ENCODE measurements around the gene RAB5IF. TPM values are rescaled to one million over a fixed set of nuclear protein-coding genes. Genes with fewer than 3 reads are reported as not detected.
A peak's percentile ranks its signal among the peaks of the same experiment; 100 is the strongest.

The RAB5IF gene
- total and polyA plus RNA-seq, 2 of the 13 experiments (the other 11 are each of a cell fraction or from before 2014, with no cell fraction given): 261 to 305 TPM

DNA sequence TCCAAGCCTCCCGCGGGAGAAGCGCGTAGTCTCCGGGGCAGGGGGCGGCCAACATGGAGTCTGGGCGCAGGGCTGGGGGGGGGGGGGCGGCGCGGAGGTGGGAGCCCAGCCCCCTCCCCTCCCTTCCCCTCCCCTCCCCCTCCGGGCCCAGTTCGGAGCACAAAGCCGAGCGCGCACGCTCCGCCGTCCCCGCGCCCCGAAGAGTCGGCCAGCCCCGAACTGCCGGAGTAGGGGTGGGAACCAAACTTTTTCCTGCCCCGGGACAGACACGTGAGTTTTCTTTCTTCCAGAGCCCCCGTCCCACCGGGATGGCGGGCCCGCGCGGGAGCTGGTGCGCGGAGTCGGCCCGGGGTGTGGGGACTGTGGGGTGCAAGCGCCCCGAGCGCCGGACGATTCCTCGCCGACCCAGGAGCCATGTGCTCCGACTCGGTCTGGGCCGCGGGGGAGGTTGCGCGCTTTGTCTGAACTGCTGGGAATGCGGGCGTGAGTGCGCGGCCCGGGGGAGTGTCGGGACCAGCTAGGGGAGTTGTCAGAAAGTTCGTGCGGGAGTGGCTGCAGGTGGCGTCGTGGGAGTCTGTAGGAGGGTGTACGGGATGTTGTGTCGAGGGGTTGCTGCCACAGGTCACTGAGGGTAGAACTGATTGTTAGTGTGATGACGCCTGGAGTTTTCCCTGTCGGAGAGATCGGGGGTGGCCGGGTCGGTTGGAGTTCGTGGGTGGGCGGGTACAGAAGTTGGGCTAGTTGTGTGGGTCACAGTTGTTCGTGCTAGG lies 31.0 kb upstream of the RAB5IF start (continued):
- TF ChIP-seq MTF2 (CRISPR knock-in tag; IDR thresholded peaks at IDR 0.05; ENCODE audit: borderline replicate concordance): peak; percentile 84; the same call in 1 of the 2 replicates
- TF ChIP-seq JUND (CRISPR knock-in tag; IDR thresholded peaks at IDR 0.05): no peak
- TF ChIP-seq PHF5A (CRISPR knock-in tag; IDR thresholded peaks at IDR 0.05; ENCODE audit: low read depth, unreplicated experiment): peak; percentile 34
- peak; percentile 52; the same call in 1 of the 2 replicates for TF ChIP-seq KLF15 (CRISPR knock-in tag; IDR thresholded peaks at IDR 0.05; ENCODE audit: borderline replicate concordance)
- peak; percentile 81; the same call in 1 of the 2 replicates for TF ChIP-seq ZNF512B (CRISPR knock-in tag; IDR thresholded peaks at IDR 0.05; ENCODE audit: borderline replicate concordance)
- TF ChIP-seq AKAP8 (CRISPR knock-in tag; IDR thresholded peaks at IDR 0.05): peak; percentile 83; the same call in 1 of the 2 replicates
- peak; percentile 60 for TF ChIP-seq YEATS2 (CRISPR knock-in tag; IDR thresholded peaks at IDR 0.05; ENCODE audit: borderline replicate concordance)
- TF ChIP-seq, protein P1, sequence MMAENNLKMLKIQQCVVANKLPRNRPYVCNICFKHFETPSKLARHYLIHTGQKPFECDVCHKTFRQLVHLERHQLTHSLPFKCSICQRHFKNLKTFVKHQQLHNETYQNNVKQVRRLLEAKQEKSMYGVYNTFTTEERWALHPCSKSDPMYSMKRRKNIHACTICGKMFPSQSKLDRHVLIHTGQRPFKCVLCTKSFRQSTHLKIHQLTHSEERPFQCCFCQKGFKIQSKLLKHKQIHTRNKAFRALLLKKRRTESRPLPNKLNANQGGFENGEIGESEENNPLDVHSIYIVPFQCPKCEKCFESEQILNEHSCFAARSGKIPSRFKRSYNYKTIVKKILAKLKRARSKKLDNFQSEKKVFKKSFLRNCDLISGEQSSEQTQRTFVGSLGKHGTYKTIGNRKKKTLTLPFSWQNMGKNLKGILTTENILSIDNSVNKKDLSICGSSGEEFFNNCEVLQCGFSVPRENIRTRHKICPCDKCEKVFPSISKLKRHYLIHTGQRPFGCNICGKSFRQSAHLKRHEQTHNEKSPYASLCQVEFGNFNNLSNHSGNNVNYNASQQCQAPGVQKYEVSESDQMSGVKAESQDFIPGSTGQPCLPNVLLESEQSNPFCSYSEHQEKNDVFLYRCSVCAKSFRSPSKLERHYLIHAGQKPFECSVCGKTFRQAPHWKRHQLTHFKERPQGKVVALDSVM (CRISPR knock-in tag; IDR thresholded peaks at IDR 0.05): no peak; the same call in 1 of the 2 replicates
- TF ChIP-seq, protein P2, sequence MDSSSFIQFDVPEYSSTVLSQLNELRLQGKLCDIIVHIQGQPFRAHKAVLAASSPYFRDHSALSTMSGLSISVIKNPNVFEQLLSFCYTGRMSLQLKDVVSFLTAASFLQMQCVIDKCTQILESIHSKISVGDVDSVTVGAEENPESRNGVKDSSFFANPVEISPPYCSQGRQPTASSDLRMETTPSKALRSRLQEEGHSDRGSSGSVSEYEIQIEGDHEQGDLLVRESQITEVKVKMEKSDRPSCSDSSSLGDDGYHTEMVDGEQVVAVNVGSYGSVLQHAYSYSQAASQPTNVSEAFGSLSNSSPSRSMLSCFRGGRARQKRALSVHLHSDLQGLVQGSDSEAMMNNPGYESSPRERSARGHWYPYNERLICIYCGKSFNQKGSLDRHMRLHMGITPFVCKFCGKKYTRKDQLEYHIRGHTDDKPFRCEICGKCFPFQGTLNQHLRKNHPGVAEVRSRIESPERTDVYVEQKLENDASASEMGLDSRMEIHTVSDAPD (CRISPR knock-in tag; IDR thresholded peaks at IDR 0.05): no peak
- TF ChIP-seq PTBP1 (IDR thresholded peaks at IDR 0.05; ENCODE audit: low read depth, low read length, poor library complexity, severe bottlenecking): no peak
- TF ChIP-seq STAG1 (CRISPR knock-in tag; IDR thresholded peaks at IDR 0.05): no peak
- TF ChIP-seq, protein P3, sequence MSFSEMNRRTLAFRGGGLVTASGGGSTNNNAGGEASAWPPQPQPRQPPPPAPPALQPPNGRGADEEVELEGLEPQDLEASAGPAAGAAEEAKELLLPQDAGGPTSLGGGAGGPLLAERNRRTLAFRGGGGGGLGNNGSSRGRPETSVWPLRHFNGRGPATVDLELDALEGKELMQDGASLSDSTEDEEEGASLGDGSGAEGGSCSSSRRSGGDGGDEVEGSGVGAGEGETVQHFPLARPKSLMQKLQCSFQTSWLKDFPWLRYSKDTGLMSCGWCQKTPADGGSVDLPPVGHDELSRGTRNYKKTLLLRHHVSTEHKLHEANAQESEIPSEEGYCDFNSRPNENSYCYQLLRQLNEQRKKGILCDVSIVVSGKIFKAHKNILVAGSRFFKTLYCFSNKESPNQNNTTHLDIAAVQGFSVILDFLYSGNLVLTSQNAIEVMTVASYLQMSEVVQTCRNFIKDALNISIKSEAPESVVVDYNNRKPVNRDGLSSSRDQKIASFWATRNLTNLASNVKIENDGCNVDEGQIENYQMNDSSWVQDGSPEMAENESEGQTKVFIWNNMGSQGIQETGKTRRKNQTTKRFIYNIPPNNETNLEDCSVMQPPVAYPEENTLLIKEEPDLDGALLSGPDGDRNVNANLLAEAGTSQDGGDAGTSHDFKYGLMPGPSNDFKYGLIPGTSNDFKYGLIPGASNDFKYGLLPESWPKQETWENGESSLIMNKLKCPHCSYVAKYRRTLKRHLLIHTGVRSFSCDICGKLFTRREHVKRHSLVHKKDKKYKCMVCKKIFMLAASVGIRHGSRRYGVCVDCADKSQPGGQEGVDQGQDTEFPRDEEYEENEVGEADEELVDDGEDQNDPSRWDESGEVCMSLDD (CRISPR knock-in tag; IDR thresholded peaks at IDR 0.05; ENCODE audit: borderline replicate concordance): 0 out of 2 replicates have a peak, but pooled peaks have one; percentile 58
- TF ChIP-seq ZNF205 (CRISPR knock-in tag; IDR thresholded peaks at IDR 0.05): peak; percentile 40; the same call in 1 of the 2 replicates
- TF ChIP-seq REL (CRISPR knock-in tag; conservative IDR thresholded peaks at IDR 0.05): peak; percentile 96
- no peak; the same call in 1 of the 2 replicates for TF ChIP-seq GZF1 (CRISPR knock-in tag; IDR thresholded peaks at IDR 0.05)
- TF ChIP-seq, protein P4, sequence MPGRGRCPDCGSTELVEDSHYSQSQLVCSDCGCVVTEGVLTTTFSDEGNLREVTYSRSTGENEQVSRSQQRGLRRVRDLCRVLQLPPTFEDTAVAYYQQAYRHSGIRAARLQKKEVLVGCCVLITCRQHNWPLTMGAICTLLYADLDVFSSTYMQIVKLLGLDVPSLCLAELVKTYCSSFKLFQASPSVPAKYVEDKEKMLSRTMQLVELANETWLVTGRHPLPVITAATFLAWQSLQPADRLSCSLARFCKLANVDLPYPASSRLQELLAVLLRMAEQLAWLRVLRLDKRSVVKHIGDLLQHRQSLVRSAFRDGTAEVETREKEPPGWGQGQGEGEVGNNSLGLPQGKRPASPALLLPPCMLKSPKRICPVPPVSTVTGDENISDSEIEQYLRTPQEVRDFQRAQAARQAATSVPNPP (CRISPR knock-in tag; IDR thresholded peaks at IDR 0.05): no peak
- peak; percentile 89 for TF ChIP-seq JUNB (CRISPR knock-in tag; IDR thresholded peaks at IDR 0.05; ENCODE audit: borderline replicate concordance)
- peak; percentile 87; the same call in 1 of the 2 replicates for TF ChIP-seq ZNF274 (CRISPR knock-in tag; IDR thresholded peaks at IDR 0.05)

Data from HepG2 (cell line).